Naive B cell (primary cell): Measurements from ENCODE around the gene DTHD1. TPM values are rescaled to one million over a fixed set of nuclear protein-coding genes. Genes with fewer than 3 reads are reported as not detected.

Source experiments
- polyA plus RNA-seq, 6 donors: library from polyadenylated mRNA; unstranded; fragments of 300-500 nt; fragmentation: Illumina TruSeq; gene quantifications; one replicate each; pipeline ENCODE4 v1.2.3, GENCODE V29; 2021; ENCODE audit warnings: low read depth in 6 of 6

The DTHD1 gene
- polyA plus RNA-seq, 6 donors from 2014 or later = not detected

Other genes with a start within 250 kb of the DTHD1 start
- gene ARAP2, start 37.1 kb upstream of the DTHD1 start, polyA plus RNA-seq = 10 to 100 TPM; 15.9 to 49.3 (median 32.7) TPM